ENCODE measurements around the gene NTN5.
A peak's percentile ranks its signal among the peaks of the same experiment; 100 is the strongest.

NTN5 gene

DNA sequence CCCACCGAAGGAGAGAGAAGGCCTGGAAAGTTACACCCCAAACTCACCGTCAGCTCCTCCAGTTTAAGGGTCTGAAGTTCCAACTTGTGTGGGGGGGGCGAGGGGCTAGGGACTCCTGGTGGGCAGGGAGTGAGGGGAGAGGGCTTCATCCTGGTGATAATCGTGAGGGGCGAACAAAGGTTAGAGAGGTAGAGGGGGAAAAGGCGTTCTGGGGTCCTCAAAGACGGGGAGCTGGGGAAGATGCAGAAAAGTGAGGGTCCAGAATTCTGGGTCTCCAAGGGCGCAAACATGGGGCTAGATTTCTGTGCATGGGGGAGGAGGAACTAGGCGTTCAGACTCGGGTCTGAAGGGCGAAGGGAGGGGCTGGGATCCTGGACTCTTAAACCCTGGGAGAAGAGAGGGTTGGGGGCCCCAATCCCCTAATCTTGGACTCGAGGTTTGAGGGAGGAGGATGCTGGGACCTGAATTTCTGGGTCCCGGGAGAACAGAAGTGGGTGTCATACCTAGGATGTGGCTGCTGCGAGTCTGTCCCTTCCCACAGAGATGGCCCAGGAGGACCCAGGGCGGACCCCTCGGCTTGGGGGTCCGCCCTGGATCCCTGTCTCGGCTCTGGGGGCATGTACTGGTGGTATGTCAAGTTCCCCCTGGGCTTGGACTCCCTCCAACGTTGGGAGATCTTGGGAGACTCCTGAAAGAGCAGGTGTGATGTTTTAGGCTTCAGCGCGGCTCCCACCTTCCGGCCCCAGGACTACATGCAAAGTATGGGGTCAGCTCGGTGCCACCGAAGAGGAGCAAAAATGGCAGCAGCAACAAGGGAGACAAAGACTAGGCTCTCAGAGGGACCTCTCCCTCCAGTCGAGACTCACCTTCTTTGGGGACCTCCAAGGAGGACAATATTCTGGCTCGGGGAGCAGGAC, 42.2 kb upstream of the NTN5 start:
- Histone ChIP-seq H3K4me3 (ENCODE audit: low read depth in 1 of 2, low read length in 2 of 2) (peak overlapping the region; percentile 66 to 68), H3K9me3 (ENCODE audit: low read length) (no peaks in the 10 kb centered on the region), H3K27me3 (ENCODE audit: control insufficient read depth in 1 of 2, insufficient read depth in 2 of 2, low read length in 2 of 2) (no peaks in the 10 kb centered on the region), H3K4me1 (ENCODE audit: insufficient read depth, low read length) (peaks cover 36% of the 10 kb centered on the region), H3K9ac (ENCODE audit: low read length) (peak overlapping the region; percentile 87), H3K27ac (ENCODE audit: low read depth, low read length) (peak overlapping the region; percentile 81), H3K36me3 (ENCODE audit: insufficient read depth, low read length) (no peaks in the 10 kb centered on the region)

DNA sequence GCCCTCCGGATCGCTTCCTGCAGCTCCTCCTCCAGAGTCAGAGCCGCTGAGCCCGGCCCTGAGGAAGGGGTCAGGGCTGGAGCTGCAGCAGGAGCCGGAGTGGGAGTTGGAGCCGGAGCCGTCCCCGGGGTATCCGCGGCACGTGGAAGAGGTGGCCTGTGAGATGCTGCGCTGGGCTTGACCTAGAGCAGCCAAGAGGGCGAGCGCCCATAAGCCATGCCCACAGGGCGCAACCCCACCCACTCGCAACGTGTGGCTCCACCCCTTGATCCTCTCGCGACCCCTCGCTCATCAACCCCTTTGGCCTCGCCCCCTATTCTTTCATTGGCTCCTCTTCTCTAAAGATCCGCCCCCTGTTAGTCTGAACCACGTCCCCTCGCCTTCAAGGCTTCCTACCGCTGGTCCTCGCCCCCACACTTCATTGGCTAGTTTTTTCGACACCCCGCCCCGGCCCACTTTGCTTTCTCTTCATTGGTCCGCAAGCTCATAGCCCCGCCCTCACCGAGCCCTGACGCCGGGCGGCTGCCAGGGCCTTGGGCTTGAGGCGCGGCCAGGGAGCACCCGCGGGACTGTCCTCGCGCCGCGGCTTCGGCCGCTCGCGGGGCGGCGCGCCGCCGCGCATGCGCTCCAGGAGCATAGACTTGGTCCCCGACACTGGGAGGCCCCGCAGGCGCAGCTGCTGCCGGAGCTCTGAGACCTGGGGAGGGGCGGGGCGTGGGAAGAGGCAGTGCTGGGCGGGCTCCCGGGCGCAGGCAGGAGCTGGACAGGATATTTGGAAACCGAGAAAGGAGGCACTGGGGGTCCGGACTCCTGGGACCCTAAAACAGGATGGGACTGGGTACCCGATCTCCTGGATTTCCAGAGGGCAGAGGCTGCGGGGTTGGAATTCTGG, 41.3 kb upstream of the NTN5 start:
- H3K4me3 ChIP-seq (ENCODE audit: low read depth in 1 of 2, low read length in 2 of 2): peak overlapping the region; percentile 66 to 68
- H3K36me3 ChIP-seq (ENCODE audit: insufficient read depth, low read length): no peaks in the 10 kb centered on the region
- H3K9ac ChIP-seq (ENCODE audit: low read length): peak overlapping the region; percentile 87
- H3K27ac ChIP-seq (ENCODE audit: low read depth, low read length): peak overlapping the region; percentile 91
- no peaks in the 10 kb centered on the region for H3K9me3 ChIP-seq (ENCODE audit: low read length)
- H3K27me3 ChIP-seq (ENCODE audit: control insufficient read depth in 1 of 2, insufficient read depth in 2 of 2, low read length in 2 of 2): no peaks in the 10 kb centered on the region
- peaks cover 36% of the 10 kb centered on the region for H3K4me1 ChIP-seq (ENCODE audit: insufficient read depth, low read length)

DNA sequence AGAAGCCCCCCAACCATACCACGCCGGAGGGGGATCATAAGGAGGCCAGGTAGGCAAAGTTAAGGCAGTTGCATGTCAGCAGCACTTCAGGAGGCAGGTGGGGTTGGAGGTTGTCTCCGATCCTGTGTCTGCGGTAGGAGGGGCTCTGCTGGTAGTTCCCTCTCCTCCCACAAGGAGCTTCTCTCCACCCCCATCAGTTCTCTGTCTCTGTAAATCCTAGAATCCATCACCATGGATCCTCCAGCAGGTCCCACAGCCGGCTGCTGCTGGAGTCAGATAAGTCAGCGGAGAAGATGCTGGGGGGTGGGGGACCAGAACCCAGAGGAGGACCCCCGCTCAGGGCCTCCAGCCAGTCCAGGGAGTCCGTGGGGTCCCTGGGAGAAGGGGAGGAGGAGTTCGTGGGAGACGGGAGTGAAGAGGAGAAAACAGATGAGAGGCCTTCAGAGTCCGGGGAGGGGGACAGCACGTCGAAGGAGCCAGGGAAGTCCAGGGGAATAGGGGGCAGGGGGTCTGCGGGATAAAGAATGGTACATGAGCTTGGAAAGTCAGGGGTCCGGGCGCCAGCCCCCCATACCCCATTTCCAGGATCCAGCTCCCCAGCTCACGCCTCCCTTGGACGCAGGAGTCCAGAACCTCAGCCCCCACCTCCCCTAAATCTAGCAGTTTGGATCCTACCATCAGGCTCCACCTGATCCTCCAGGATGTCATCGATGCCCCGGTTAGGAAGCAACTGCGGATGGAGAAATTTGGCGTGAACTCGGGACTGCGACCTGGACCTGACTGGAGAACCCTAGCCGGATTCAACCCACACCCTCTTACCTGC, 40.4 kb upstream of the NTN5 start:
- no peaks in the 10 kb centered on the region for H3K9me3 ChIP-seq (ENCODE audit: low read length)
- H3K27me3 ChIP-seq (ENCODE audit: control insufficient read depth in 1 of 2, insufficient read depth in 2 of 2, low read length in 2 of 2): no peaks in the 10 kb centered on the region
- no peaks in the 10 kb centered on the region for H3K36me3 ChIP-seq (ENCODE audit: insufficient read depth, low read length)
- H3K27ac ChIP-seq (ENCODE audit: low read depth, low read length): peak overlapping the region; percentile 91
- H3K9ac ChIP-seq (ENCODE audit: low read length): no peak overlapping the region
- H3K4me1 ChIP-seq (ENCODE audit: insufficient read depth, low read length): peaks cover 36% of the 10 kb centered on the region
- peak overlapping the region; percentile 58 to 67 for H3K4me3 ChIP-seq (ENCODE audit: low read depth in 1 of 2, low read length in 2 of 2)

DNA sequence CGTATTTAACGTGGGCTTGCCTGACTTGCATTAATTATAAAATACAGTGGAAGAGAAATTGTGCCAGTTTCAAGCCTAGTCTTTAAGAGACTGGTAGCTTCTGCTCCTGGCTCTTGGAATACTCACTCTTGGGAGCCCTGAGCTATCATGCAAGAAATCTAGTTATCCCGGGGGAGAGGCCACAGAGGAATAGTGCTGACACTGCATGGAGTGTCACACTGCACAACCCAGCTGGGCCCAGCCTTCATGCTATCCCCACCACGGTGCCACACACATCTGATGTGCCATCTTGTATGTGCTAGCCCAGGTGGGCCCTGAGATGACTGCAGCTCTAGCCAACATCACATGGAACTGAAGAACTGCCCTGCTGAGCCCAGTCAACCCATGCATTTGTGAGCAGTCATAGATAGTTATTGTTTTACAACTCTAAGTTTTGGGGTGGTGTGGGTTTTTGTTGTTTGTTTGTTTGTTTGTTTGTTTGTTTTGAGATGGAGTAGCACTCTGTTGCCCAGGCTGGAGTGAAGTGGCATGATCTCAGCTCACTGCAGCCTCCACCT, 38.4 kb upstream of the NTN5 start:
- H3K4me3 ChIP-seq (ENCODE audit: low read depth in 1 of 2, low read length in 2 of 2): no peak overlapping the region
- no peaks in the 10 kb centered on the region for H3K27me3 ChIP-seq (ENCODE audit: control insufficient read depth in 1 of 2, insufficient read depth in 2 of 2, low read length in 2 of 2)
- no peak overlapping the region for H3K9ac ChIP-seq (ENCODE audit: low read length)
- H3K36me3 ChIP-seq (ENCODE audit: insufficient read depth, low read length): no peaks in the 10 kb centered on the region
- H3K9me3 ChIP-seq (ENCODE audit: low read length): no peaks in the 10 kb centered on the region
- peaks cover 25% of the 10 kb centered on the region for H3K4me1 ChIP-seq (ENCODE audit: insufficient read depth, low read length)
- no peak overlapping the region for H3K27ac ChIP-seq (ENCODE audit: low read depth, low read length)

- H3K27ac ChIP-seq (ENCODE audit: low read depth, low read length): no peak overlapping the region
- H3K9me3 ChIP-seq (ENCODE audit: low read length): no peaks in the 10 kb centered on the region
- peaks cover 8% of the 10 kb centered on the region for H3K4me1 ChIP-seq (ENCODE audit: insufficient read depth, low read length)
- H3K9ac ChIP-seq (ENCODE audit: low read length): no peak overlapping the region
- H3K36me3 ChIP-seq (ENCODE audit: insufficient read depth, low read length): peaks cover 3% of the 10 kb centered on the region
- H3K4me3 ChIP-seq (ENCODE audit: low read depth in 1 of 2, low read length in 2 of 2): no peak overlapping the region
- H3K27me3 ChIP-seq (ENCODE audit: control insufficient read depth in 1 of 2, insufficient read depth in 2 of 2, low read length in 2 of 2): no peaks in the 10 kb centered on the region
These were observed 35.7 kb upstream of the NTN5 start for GRCh38 chr19:48708471-48708870.

DNA sequence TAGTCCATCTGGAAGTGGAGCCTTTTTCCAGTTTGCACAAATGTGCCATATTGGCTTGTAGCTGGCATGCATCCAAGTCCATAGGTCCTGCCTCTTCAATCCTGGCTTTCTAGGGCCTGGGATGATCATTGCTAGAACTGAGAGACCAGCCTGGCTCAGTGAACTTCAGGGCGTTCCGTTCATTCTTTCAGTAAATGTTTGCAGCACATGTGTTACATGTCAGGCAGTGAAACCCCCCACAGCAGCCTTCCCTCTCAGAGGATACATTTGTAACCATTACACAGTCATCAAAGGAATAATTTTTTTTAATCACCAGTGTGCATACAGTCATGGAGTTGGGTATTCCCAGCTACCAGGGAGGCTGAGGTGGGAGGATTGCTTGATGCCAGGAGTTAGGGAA, 32.6 kb upstream of the NTN5 start:
- Histone ChIP-seq H3K4me1 (ENCODE audit: insufficient read depth, low read length) (no peaks in the 10 kb centered on the region), H3K9me3 (ENCODE audit: low read length) (no peaks in the 10 kb centered on the region), H3K27ac (ENCODE audit: low read depth, low read length) (no peak overlapping the region), H3K36me3 (ENCODE audit: insufficient read depth, low read length) (peaks cover 5% of the 10 kb centered on the region), H3K27me3 (ENCODE audit: control insufficient read depth in 1 of 2, insufficient read depth in 2 of 2, low read length in 2 of 2) (no peaks in the 10 kb centered on the region), H3K4me3 (ENCODE audit: low read depth in 1 of 2, low read length in 2 of 2) (no peak overlapping the region), H3K9ac (ENCODE audit: low read length) (no peak overlapping the region)

DNA sequence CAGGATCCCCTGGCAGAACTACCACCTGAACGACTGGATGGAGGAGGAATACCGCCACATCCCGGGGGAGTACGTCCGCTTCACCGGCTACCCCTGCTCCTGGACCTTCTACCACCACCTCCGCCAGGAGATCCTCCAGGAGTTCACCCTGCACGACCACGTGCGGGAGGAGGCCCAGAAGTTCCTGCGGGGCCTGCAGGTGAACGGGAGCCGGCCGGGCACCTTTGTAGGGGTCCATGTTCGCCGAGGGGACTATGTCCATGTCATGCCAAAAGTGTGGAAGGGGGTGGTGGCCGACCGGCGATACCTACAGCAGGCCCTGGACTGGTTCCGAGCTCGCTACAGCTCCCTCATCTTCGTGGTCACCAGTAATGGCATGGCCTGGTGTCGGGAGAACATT, 30.5 kb upstream of the NTN5 start:
- Histone ChIP-seq H3K9me3 (ENCODE audit: low read length) (no peaks in the 10 kb centered on the region), H3K36me3 (ENCODE audit: insufficient read depth, low read length) (peaks cover 5% of the 10 kb centered on the region), H3K4me1 (ENCODE audit: insufficient read depth, low read length) (no peaks in the 10 kb centered on the region), H3K4me3 (ENCODE audit: low read depth in 1 of 2, low read length in 2 of 2) (no peak overlapping the region), H3K9ac (ENCODE audit: low read length) (no peak overlapping the region), H3K27me3 (ENCODE audit: control insufficient read depth in 1 of 2, insufficient read depth in 2 of 2, low read length in 2 of 2) (no peaks in the 10 kb centered on the region), H3K27ac (ENCODE audit: low read depth, low read length) (no peak overlapping the region)

- H3K36me3 ChIP-seq (ENCODE audit: insufficient read depth, low read length): peaks cover 5% of the 10 kb centered on the region
- H3K9ac ChIP-seq (ENCODE audit: low read length): no peak overlapping the region
- no peaks in the 10 kb centered on the region for H3K4me1 ChIP-seq (ENCODE audit: insufficient read depth, low read length)
These were observed 29.9 kb upstream of the NTN5 start for GRCh38 chr19:48702701-48703100.

DNA sequence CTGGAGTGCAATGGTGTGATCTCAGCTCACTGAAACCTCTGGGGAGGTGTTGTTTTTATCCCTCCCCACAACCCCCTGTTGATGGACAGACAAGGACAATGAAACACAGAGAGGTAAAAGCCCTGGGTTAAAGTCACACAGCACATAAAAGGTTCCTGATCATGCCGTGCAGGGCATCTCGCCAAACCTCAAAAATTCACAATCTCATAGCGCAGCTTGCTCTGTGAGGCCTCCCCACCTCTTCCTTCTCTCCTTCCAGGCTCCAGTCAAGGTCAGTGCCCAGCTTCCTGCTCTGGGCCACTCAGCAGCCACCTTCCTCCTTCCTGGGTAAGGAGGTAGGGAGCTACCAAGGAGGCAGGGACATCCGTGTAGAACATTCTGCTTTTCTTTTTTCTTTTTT, 25.2 kb upstream of the NTN5 start:
- no peaks in the 10 kb centered on the region for H3K9me3 ChIP-seq (ENCODE audit: low read length)
- no peak overlapping the region for H3K9ac ChIP-seq (ENCODE audit: low read length)
- H3K4me3 ChIP-seq (ENCODE audit: low read depth in 1 of 2, low read length in 2 of 2): no peak overlapping the region
- no peak overlapping the region for H3K27ac ChIP-seq (ENCODE audit: low read depth, low read length)
- H3K4me1 ChIP-seq (ENCODE audit: insufficient read depth, low read length): no peaks in the 10 kb centered on the region
- H3K36me3 ChIP-seq (ENCODE audit: insufficient read depth, low read length): no peaks in the 10 kb centered on the region
- peaks cover 0 to 9% of the 10 kb centered on the region in 2 donors for H3K27me3 ChIP-seq (ENCODE audit: control insufficient read depth in 1 of 2, insufficient read depth in 2 of 2, low read length in 2 of 2)

More at GRCh38 chr19:48702701-48703100, 29.9 kb upstream of the NTN5 start:
- no peaks in the 10 kb centered on the region for H3K27me3 ChIP-seq (ENCODE audit: control insufficient read depth in 1 of 2, insufficient read depth in 2 of 2, low read length in 2 of 2)
- no peak overlapping the region for H3K4me3 ChIP-seq (ENCODE audit: low read depth in 1 of 2, low read length in 2 of 2)
- no peaks in the 10 kb centered on the region for H3K9me3 ChIP-seq (ENCODE audit: low read length)
- H3K27ac ChIP-seq (ENCODE audit: low read depth, low read length): no peak overlapping the region

DNA sequence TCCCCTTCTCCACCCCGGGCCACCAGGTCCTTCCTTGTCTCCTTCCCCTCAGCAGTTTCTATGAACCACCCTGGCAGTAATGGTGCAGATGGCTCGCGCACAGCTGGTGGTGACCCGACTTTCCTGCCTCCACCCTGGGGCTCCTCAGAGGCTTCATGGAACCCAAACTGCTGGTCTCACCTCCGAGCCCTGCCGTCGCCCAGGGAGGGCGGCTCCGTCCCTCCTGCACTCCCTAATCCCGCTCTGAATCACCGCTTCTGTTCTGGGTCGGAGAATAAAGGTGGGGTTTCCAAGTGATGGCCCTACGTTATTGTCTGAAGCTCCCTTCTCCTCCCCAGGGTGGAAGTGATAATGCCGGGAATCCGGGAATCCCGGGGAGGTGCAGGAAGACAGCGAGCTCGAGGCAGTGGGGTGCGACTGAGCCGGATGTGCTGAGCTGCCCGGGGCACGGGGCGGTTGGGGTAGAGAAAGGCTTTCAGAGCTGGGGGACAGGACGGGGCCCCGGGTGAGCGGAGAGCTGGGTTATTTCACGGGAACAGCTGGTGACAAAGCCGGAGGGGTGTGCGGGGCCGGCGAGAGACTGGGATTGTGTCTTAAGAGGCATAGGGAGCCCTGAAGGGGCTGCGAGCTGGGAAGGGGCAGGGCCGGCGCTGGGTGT, 23.7 kb upstream of the NTN5 start:
- no peaks in the 10 kb centered on the region for H3K4me1 ChIP-seq (ENCODE audit: insufficient read depth, low read length)
- H3K36me3 ChIP-seq (ENCODE audit: insufficient read depth, low read length): no peaks in the 10 kb centered on the region
- H3K4me3 ChIP-seq (ENCODE audit: low read depth in 1 of 2, low read length in 2 of 2): no peak overlapping the region
- no peak overlapping the region for H3K27ac ChIP-seq (ENCODE audit: low read depth, low read length)
- H3K27me3 ChIP-seq (ENCODE audit: control insufficient read depth in 1 of 2, insufficient read depth in 2 of 2, low read length in 2 of 2): peaks cover 0 to 9% of the 10 kb centered on the region in 2 donors
- H3K9me3 ChIP-seq (ENCODE audit: low read length): no peaks in the 10 kb centered on the region
- no peak overlapping the region for H3K9ac ChIP-seq (ENCODE audit: low read length)
